ENCODE measurements around the gene GALNT8. TPM values are rescaled to one million over a fixed set of nuclear protein-coding genes. Genes with fewer than 3 reads are reported as not detected.
A peak's percentile ranks its signal among the peaks of the same experiment; 100 is the strongest.
"Not testable (repeated sequence)": the region's sequence is repeated elsewhere in the genome, so short reads cannot be mapped to it uniquely, and the experiment has no call there.

The GALNT8 gene
- total RNA-seq, 1 experiment from 2014 or later = not detected

- no peak for DNase-seq (ENCODE audit: extremely low read depth, low read depth)
These were observed 22.8 kb downstream of the GALNT8 start for GRCh38 chr12:4743046-4743445.

GRCh38 chr12:4744709-4745108 lies 24.5 kb downstream of the GALNT8 start:
- no peak for DNase-seq (ENCODE audit: extremely low read depth, low read depth)

- DNase-seq (ENCODE audit: extremely low read depth, low read depth) = no peak
These were observed 25.0 kb downstream of the GALNT8 start for GRCh38 chr12:4745249-4745648.

- DNase-seq (ENCODE audit: extremely low read depth, low read depth) = not testable (repeated sequence)
These were observed 31.5 kb downstream of the GALNT8 start for GRCh38 chr12:4751654-4752053.

- no peak for DNase-seq (ENCODE audit: extremely low read depth, low read depth)
These were observed 42.6 kb downstream of the GALNT8 start for GRCh38 chr12:4762773-4763172.

- peak; percentile 15 for DNase-seq (ENCODE audit: extremely low read depth, low read depth)
These were observed 43.3 kb downstream of the GALNT8 start for GRCh38 chr12:4763549-4763948.

- no peak for DNase-seq (ENCODE audit: extremely low read depth, low read depth)
These were observed 46.2 kb downstream of the GALNT8 start for GRCh38 chr12:4766445-4766844.

- no peak for DNase-seq (ENCODE audit: extremely low read depth, low read depth)
These were observed 47.0 kb downstream of the GALNT8 start for GRCh38 chr12:4767186-4767585.

- no peak for DNase-seq (ENCODE audit: extremely low read depth, low read depth)
These were observed 48.1 kb downstream of the GALNT8 start for GRCh38 chr12:4768341-4768740.

- no peak for DNase-seq (ENCODE audit: extremely low read depth, low read depth)
These were observed 48.9 kb downstream of the GALNT8 start for GRCh38 chr12:4769073-4769472.

- DNase-seq (ENCODE audit: extremely low read depth, low read depth) = no peak
These were observed 51.2 kb downstream of the GALNT8 start for GRCh38 chr12:4771172-4771959.

- DNase-seq (ENCODE audit: extremely low read depth, low read depth) = no peak
These were observed 51.9 kb downstream of the GALNT8 start for GRCh38 chr12:4771960-4772566.

- no peak for DNase-seq (ENCODE audit: extremely low read depth, low read depth)
These were observed 55.7 kb downstream of the GALNT8 start for GRCh38 chr12:4775936-4776335.

GRCh38 chr12:4779749-4780148 lies 59.5 kb downstream of the GALNT8 start:
- no peak for DNase-seq (ENCODE audit: extremely low read depth, low read depth)

GRCh38 chr12:4780641-4781611 lies 60.7 kb downstream of the GALNT8 start:
- DNase-seq (ENCODE audit: extremely low read depth, low read depth) = no peak

- DNase-seq (ENCODE audit: extremely low read depth, low read depth) = no peak
These were observed 64.3 kb downstream of the GALNT8 start for GRCh38 chr12:4784404-4785054.

GRCh38 chr12:4786795-4787194 lies 66.6 kb downstream of the GALNT8 start:
- no peak for DNase-seq (ENCODE audit: extremely low read depth, low read depth)

GRCh38 chr12:4787965-4788364 lies 67.8 kb downstream of the GALNT8 start:
- no peak for DNase-seq (ENCODE audit: extremely low read depth, low read depth)

GRCh38 chr12:4789776-4790175 lies 69.6 kb downstream of the GALNT8 start:
- DNase-seq (ENCODE audit: extremely low read depth, low read depth) = no peak

- DNase-seq (ENCODE audit: extremely low read depth, low read depth) = no peak
These were observed 71.3 kb downstream of the GALNT8 start for GRCh38 chr12:4791497-4791896.

GRCh38 chr12:4794491-4794890 lies 74.3 kb downstream of the GALNT8 start:
- DNase-seq (ENCODE audit: extremely low read depth, low read depth) = no peak

Measured in NCI-H460 (cell line).